HG02973 (cell line): ENCODE data around the gene TSPAN17.
"Not testable (repeated sequence)": the region's sequence is repeated elsewhere in the genome, so short reads cannot be mapped to it uniquely, and the experiment has no call there.

Experiments
- ATAC-seq: cut with Tn5 transposase; IDR thresholded peaks from one replicate; pipeline ENCODE4 v1.9.1; 2021; ENCODE audit warnings: moderate library complexity; ENCODE audit not compliant: unreplicated experiment

The TSPAN17 gene, protein sequence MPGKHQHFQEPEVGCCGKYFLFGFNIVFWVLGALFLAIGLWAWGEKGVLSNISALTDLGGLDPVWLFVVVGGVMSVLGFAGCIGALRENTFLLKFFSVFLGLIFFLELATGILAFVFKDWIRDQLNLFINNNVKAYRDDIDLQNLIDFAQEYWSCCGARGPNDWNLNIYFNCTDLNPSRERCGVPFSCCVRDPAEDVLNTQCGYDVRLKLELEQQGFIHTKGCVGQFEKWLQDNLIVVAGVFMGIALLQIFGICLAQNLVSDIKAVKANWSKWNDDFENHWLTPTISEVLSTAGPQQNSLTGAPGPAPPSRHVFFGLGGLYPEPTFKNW

DNA sequence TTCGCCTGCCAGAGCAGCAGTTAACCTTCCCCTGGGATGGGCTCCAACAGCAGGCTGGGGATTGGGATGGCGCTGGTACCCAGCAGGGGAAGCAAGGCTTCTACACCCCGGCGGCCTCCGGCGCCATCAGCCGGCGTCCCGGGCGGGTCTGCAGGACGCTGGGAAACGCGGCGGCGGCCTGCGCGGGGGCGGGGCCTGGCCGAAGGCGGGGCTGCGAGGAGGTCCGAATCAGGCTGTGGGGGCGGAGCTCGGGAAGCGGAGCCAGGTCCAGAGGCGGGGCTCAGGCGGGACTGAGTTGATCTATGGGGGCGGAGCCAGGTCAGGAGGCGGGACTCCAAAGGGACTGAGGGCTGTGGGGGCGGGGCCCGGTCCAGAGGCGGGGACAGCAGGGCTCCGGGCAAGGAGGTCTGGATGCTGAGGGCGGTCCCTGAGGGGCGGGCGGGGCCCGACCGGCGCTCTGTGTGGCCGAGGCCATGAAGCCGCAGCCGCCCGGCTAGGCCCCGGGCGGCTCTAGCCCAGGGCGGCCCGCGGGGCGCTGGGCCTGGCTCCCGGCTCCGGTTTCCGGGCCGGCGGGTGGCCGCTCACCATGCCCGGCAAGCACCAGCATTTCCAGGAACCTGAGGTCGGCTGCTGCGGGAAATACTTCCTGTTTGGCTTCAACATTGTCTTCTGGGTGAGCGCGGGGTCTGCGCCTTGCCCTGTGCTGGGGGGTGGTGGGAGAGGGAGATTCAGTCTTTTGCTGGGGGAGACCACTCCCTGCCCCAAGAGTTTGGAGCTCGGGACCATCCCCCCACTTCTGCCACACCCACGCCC, at the start of gene TSPAN17:
TSS of gene TSPAN17 (plus strand) at position 455 of the 813 bp plus-strand sequence. CDS start at position 587, 132 bp downstream.
- peak; percentile 90 for ATAC-seq

DNA sequence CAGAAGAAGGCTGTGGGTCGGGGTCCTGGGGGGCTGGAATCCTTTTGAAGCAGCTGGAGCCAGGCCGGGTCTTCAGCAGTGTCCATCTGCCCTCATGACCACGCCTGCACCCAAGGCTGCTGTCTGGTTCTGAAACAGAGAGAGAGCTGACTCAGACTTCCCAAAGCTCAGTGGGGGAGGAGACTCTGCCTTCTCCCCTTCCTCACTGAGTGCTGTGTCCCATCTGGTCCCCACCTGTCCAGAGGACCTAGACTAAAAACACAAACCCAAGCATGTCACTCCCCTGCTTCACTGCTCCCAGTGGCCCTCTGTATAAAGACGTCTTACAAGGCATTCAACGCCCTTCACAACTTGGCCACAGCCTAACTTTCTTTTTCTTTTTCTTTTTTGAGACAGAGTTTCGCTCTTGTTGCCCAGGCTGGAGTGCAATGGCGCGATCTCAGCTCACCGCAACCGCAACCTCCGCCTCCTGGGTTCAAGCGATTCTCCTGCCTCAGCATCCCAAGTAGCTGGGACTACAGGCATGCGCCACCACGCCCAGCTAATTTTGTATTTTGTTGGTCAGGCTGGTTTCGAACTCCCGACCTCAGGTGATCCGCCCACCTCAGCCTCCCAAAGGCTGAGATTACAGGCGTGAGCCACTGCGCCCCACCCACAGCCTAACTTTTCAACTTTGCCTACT, 47.4 kb upstream of the TSPAN17 start:
- ATAC-seq = not testable (repeated sequence)

DNA sequence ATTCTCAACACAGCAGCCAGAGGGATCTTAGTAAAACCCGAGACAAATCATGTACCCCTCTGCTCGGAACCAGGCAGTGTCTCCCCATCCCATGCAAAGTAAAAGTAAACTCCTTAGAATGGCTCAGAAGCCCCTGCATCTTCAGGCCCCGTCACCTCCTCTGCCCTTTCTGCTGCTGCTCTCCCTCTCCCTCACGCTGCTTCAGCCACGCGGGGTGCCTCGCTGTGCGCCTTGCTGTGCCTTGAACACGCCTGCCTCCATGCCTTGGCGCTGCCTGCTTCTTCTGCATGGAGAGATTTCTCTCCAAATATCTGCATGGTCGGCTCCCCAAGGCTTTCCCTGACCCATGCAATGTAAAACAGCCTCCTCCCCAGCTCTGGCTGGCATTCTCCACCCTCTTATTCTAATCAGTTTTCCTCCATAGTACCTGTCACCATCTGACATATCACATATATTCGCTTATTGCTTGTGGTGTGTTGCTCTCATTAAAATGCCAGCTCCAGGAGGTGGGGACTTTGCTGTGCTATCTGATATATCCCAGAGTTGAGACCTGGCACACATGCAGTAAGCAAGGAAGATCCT, 45.3 kb upstream of the TSPAN17 start:
- no peak for ATAC-seq

DNA sequence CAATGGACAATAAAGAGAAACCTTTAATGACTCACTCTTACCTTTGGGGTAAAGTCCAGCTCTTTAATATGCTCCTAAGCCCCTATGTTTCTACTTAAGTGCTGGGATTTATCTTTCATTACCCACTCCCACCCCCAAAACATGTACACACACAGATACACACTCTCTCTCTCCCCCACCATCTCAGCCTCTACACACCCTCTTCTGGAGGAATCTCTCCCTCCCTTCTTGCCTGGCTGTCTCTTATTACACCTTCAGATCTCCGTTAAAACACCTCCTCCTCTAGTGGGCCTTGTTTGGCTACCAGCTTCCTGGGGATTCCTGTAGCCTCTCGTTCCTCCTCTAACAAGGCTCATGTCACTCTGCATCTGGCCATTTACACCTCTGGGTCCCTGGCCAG, 44.2 kb upstream of the TSPAN17 start:
- no peak for ATAC-seq

DNA sequence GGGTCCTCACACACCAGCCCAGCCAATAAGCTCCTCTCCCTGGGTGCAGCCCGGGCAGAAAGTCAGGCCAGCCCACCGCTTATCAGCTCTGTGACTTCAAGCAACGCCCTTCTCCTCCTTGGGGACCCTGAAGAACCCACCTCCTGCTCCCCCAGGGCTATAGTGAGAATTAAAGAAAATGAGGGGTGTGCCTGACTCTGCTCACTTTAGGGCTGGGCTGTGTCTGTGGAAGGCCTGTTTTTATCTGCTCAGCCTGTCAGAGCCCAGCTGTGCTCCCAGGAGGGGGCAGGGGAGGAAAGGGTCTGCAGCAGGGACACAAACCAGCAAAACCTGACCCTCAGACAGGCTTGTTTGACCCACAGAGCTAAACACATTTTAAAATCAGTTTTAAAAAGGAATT, 41.3 kb upstream of the TSPAN17 start:
- no peak for ATAC-seq

DNA sequence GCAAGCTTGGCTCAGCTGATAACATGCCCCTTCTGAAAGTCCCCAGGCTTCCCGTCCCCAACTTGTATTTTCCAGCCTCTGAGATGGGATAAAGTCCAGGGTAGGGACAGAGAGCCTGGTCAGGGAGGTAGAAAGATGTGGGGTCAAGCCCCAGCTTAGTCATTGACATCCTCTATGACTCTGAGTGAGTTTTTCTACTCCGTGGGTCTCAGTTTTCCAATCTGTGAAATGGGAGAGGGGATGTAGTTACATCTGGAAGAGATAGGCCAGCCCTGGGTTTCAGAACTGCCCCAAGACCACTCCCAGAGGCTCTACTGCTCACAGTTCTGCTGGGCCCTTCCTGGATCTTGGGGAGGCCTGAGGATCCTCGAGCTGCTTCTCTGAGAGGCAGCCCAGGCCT, 40.4 kb upstream of the TSPAN17 start:
- no peak for ATAC-seq

DNA sequence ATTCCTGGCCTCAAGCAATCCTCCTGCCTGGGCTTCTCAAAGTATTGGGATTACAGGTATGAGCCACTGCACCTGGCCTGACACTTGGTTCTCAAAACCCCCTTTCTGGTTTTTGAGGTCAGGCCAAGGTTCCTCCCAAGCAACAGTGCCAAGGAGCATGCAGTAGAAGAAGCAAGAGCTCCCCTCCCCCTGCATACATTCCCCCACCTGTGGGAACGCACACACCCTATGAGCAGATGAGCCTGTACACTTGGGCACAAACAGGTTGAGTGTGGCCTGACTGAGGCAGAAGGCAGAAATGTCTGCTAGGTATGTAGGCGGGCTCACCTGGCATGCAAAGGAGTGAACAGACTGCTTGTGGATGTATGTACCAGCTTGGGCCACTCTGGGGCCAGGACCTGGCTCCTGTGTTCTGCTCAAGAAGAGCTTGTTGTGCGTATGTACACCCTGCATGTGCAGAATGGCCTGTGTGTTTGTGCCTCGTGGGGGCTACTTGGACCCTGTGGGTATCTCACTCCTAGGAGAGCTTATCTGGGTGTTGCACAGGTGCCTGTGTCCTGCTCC, 39.1 kb upstream of the TSPAN17 start:
- no peak for ATAC-seq

DNA sequence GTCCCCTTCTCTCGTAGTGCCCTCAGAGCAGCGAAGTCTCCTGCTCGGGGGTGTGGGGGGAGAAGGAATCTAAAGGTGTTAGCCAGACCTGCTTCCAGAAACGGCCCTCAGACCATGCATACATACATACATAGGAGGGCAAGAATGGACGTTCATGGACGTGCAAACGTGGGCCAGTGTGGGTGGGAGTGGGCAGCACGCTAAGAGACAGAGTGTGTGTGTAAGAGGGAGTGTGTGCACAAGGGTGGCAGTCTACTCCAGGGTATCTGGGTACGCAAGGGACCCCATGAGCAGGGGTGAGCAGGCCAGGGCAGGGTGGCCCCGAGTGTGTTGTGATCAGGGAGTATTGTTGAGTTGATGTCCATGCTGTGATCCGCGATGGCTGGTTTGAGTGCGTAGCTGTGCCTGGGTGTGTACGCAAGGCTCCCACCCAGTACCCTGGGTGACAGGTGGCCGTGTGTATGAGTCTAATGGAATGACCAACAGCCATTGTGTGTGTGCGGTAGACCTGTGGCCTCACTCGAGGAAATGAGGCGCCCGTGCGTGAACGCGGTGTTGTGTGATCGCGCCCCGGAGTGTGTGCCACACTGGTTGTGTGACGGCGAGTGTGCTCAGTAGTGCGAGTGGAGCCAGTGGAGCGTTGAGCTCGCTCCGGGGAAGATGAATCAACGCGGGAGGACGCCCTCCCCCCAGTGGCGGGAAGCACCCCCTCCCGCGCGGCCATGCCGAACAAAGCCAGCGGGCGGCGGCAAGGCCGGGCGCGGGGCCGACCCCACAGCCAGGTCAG, 38.2 kb upstream of the TSPAN17 start:
- ATAC-seq = no peak

DNA sequence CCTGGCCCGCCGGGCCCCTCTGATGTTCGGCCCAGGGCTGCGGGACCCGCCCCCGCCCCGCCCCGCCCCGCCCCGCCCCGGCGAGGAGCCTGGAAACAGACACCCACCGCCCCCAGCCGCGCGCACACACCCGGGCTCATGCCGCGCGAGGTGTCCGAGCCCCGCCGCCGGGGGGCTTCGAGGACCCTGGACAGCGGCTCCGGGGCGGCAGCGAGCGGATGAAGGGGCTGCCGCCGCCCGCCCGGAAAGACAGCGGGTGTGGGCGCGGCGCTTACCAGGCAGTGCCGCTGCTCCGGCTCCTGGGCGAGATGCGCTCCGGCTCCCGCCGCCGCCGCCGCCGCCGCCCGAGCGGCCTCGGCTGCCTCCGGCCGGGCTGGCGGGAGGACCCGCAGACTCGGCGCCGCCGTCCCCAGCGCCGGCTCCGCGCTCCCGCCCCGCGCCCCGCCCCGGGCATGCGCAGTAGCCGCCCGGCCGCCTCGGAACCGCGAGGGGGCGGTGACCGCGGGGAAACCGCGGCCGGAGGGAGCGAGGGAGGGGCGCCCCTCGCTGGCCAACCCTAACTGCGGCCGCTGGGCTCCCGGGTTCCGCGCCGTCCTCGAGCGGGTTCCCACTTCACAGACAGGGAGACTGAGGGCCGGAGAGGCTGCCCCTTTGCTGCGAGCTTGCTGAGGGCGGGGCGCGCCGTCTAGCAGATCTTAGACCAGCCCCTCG, 37.4 kb upstream of the TSPAN17 start, which contains the start of gene GPRIN1:
TSS of gene GPRIN1 (minus strand) at position 433 of the 711 bp plus-strand sequence. CDS start 10,322 bp downstream, outside the sequence.
- ATAC-seq = peak; percentile 71

DNA sequence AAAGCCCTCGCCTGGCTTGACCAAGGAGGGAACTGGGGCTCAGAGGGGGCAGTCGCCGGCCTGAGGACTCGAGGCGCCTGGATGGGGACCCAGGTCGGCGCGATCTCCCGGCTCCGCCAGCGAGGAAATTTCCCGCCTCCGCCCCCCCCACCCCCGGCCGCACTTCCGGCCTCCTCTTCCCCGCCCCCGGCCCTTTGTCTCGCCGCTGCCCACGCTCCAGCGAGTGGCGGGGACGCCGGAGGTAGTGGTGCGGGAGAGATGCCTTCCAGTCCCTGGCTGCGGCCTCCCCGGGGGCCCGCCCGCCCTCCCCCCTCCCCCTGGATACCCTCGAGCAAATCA, 36.9 kb upstream of the TSPAN17 start:
- no peak for ATAC-seq

DNA sequence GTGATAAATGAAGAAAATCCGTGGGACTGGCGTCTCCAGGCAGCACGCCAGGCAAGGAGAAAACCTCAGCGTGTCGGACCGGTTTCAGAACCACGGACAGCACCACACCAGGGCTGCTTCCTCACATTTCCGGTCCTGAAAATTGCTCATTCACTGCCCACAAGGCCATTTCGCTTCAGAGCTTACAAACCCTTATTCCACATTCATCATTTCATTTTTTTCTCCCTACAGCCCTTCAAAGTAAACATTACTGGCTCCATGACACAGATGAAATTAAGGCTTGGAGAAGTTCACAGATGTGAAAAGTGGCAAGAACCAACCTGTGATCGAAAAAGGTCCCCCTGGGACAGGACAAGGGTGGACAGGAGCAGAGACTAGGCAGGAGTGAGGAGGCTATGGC, 35.8 kb upstream of the TSPAN17 start:
- ATAC-seq = no peak

DNA sequence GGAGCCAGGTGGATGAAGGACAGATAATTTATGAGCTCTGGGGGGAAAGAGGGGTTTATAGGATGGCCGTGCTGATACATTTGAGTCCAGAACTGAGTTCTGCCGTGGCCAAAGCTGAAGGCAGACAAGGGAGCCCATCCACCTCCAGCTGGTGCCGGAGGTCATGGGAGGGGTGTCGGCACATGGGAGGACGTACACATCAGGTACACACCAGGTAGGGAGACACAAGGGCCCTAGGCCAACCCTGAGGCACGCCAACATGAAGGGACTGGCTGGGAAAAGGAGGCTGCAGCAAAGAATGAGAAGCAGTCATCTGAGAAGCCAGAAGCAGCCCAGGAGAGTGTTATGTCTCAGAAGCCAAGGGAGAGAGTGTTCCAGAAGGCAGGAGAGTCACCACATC, 35.3 kb upstream of the TSPAN17 start:
- ATAC-seq = no peak

DNA sequence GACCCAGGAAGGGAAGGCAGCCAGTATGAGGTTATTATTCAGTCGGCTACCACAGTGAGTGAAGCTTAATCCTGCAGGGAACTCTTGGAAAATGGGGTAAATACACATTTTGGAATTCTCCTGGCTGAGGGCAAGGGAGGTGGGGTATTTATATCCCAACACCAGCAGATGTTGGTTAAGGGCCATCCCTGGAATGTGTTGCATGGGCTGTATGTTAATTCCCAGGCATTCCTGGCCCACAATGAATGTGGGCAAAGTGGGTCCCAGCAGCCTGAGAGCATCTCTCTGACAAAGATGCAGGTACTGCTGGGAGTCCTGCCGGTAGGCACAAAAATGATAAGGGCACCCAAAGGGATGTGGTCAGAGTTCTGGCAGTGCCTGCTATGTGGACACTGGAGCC, 34.4 kb upstream of the TSPAN17 start:
- ATAC-seq = no peak

DNA sequence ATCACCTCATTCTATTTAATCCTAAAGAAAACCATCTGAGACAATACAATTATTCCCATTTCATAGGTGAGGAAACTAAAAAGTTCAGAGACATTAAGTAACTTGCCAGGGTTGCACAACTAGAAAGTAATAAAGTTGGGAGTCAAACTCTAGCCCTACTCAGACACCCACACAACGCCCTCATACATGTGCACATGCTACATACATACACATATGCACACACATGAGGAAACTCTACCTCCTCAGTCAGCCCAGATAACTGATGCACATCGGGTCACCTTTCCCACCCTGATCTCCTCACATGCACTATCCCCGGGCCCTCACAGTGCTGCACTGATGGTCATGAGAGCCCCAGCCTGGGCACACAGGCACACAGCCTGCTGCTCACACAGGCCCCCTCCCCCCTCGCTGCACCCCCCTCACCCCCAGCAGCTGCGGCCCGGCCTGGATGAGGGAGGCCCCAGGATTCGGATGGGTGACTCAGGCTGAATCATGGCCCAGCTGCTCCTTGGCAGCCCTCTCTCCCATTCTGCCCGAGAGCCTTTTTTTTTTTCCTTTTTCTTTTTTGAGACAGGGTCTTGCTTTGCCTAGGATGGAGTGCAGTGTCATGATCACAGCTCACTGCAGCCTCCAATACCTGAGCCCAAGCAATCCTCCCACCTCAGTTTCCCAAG, 32.3 kb upstream of the TSPAN17 start:
- no peak for ATAC-seq

DNA sequence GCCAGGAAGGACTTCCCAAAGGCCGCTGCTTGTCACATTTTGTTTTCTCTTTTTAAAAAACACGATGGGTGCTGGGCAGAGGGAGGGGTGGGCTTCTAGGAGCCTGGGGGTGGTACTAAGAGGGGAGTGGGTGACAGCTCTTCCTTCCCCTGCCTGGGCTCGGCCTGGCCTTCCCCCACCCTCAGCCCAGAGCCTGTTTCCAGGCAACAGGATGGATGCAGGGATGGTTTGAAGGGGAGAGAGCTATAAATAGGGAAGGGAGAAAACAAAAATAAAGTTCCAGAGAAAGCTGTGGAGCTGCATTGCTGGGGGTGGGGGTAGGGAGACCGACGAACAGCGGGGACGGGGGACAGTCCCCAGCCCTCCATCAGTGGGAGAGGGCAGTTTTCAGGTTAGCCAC, 30.8 kb upstream of the TSPAN17 start:
- ATAC-seq = no peak

DNA sequence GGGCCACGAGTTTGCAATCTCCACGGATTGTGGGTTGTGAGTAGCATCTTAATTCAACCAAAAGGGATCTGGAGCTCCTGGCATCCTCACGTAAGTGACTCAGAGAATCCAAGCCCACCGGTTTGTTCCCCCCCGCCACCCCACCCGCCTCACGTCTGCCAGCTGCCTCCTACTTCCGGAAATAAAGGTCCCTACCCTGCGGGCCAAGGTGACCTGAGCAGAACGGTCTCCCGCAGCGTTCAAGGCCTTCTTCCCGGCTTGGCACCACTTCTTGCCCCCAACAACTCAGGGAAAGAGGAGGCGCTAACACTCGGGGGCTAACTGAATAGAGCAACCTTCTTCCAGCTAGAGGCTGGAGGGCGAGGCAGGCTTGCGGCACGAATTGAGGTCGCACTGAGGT, 28.5 kb upstream of the TSPAN17 start:
- ATAC-seq = no peak

DNA sequence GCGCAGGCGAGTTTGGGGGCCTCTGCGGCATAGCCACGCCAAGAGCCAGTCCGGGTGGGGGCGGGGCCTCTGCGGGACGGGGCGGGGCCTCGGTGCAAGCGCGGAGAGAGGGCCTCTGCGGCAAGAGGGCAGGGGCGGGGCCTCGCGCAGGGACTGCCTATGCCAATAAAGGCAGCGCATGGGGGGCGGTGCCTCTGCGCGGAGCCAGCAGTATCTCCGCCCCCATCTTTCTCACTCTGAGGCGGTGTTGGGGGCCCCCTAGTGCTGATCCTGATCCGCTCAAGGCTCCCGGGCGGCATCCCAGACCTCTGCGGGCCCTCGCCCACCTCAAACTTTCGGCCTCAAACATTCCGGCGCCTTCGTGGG, 28.1 kb upstream of the TSPAN17 start:
- ATAC-seq = peak; percentile 77

DNA sequence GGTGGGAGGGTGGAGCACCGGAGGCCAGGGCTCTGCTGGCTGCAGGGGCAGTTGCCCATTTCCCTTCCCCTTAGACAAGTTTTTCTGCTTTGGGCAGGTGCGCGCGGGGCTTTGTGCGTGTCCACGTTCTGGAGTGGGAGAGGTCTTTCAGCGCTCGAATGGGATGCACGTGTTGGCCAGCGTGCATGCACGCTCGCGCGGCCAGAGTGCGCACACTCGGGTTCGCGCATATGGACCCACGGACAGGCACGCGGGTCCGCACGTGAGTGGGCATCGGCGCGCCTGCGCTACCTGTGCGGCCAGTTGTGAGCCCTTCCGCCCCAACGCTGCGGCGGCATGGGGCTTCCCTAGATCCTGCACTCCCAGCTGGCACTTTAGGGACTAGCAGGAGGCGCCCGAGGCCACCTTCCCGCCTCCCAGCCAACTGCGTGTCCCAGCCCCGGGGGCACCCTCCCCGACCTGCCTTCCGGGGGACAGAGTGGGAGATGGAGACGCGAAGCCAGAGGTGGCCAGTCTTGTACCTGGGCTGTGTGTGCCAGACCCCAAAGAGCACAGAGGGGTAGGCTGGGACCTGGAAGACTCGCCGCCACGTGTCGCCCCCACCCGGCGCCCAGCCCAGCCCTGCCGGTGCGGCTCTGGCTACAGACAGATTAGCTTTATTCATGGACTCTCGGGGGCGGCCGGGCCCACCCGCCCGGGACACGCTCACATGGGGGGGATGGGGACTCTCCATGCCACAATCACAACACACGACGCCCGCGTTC, 27.5 kb upstream of the TSPAN17 start:
- ATAC-seq = no peak
